Pons (tissue), 1 donor: ENCODE measurements around the gene SPSB1.
A peak's percentile ranks its signal among the peaks of the same experiment; 100 is the strongest.

ENCODE experiments used
- DNase-seq: peaks from one replicate; pipeline ENCODE4 v3.0.0-alpha.2; 2016; ENCODE audit warnings: low spot score

The SPSB1 gene

DNA sequence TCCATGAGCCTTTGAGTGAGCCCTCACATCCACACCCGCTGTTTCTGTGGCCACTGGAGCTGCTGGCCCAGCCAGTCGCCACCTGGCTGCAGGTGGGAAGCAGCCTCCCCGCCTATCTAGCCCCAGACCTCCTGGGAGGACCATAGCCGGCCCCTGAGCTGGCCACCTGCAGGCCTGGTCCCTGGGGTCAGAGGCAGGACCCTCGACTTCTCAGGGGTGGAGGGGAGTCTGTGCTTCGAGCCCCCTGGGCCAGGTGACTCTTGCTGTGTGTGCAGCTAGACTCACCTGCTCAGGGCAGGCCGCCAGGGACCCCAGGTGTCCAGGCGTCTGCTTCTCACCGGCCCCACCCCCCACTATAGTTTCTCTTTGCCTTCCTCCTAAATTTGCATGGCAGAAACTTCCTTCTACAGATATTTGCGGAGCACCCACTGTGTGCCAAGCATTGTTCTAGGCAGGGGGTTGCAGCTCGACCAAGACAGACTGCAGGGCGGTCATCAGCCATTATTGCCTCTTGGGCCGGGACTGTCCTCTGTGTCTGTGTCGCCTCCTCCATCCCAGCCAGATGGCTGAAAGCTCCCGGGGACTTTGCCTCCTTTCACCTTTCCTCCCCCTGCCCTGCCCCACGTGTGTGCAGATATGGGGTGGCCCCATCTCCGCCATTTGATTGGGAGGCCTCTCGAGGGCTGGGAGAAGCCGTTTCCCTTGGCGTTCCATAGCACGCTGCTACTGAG, 27.3 kb downstream of the SPSB1 start:
- DNase-seq: no peak

DNA sequence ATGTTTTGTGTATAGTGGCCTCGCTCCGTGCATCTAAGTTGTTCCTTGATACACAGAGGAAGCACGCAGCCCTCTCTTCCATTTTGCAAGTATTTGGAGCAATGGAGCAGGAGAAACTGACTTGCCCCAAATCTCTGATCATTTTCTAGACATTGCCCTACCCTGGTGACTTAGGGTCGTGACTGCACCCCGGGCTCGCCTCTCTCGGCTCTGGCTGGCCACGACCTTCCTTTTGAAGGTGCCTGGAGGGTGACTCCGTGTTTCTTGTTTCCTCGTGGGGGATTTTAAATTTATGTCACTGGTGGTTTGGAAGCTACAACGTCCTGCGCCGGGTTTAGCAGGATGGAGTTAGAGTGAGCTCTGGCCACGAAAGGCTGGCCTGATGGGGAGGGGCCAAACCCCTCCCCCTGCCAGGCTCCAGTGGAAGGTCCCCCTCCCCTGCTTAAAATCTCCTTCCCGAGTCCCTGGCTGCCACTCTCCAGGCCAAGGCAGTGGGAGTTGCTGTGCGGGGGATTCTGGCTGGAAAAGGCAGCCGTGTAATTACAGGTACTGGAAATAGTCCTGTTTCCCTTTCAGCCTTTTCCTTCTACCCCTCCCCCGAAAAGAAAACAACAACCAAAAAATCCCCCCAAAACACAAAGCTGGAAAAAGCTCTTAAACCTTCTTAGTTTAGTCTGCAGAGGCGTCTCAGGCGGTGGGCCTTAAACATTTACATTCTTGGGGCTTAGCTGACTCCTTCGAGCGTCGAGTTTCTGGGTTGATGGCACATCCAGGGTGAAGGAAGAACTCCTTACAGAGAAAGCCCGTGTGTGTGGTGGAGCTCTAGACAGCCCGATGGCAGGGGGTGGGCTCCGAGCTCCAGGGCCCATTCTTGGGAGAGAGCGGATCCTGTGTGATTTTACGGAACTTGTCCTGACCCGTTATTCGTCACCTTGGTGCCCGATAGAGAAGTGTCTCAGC, 28.1 kb downstream of the SPSB1 start:
- DNase-seq: no peak

DNA sequence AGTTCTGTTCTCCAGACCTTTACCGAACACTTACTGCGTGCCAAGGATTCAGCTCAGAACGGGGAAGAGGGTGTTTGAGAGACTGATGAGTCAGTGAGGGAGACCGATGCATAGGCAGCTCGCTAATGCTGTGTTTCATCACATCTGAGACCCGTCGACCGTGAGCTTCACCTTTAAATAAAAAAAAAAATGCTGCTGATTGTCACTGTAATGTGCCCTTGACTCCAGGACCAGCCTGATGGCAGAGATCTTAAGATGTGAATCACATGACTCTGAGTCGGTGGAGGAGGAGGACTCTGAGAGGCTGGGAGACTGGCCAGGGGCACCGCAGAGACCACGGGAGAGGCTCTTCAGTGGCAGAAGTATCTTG, 28.8 kb downstream of the SPSB1 start:
- DNase-seq: no peak

DNA sequence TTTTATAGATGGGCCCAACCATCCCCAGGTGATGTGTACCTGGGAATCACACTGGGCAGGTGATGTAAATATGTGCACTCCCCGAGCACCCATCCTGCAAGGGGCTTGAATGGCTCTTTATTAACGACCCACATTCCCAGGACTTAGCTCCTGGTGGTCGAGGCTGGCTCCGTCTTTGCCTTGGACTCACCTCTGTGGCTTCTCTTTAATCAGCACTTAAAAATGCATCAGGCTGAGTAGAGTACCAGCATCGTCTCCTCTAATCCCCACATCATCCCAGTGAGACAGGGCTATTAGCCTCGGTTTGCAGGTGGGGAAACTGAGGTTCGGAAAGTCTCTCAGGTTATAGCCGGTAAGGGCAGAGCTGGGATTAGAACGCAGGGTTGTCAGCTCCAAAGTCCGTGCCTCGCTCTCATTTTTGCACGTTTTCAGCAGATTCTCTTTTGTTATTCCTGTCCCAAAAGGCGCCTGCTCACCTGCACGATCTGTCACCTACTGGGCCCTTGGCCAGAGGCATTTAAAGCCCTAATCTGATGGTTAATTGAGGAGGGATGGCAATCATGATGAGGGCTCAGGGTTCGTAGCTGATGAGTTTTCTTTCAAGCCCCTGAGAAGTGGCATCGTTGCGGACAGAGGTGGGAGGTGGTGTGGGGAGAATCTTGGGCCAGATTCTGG, 29.4 kb downstream of the SPSB1 start:
- DNase-seq: no peak

DNA sequence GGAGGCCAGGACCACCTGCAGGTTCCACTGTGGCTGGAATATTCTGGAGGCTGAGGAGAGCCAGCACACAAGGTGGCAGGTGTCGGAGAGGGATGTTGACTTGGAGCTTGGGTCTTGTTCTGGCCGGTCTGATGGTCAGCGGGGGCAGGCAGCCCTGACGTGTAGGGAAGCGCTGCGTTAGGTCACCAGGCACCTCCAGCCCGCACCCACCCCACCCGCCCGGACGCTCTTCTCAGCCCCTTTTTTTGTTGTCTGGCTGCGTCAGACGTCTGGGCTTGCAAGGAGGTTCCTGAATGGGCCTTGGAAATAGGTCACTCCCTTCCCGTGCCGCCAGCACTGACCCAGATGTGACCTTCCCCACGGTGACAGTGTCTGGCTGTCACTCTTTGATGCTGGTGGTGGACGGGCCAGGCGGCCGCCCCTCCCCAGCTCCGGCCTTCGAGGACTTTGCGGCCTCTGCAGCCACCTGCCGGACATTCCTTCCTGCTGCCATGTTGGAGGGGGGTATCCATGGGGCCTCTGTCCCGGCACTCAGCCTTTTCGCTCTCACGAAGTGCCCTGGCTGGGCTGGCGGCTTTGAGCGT, 30.1 kb downstream of the SPSB1 start:
- peak; percentile 58 for DNase-seq

DNA sequence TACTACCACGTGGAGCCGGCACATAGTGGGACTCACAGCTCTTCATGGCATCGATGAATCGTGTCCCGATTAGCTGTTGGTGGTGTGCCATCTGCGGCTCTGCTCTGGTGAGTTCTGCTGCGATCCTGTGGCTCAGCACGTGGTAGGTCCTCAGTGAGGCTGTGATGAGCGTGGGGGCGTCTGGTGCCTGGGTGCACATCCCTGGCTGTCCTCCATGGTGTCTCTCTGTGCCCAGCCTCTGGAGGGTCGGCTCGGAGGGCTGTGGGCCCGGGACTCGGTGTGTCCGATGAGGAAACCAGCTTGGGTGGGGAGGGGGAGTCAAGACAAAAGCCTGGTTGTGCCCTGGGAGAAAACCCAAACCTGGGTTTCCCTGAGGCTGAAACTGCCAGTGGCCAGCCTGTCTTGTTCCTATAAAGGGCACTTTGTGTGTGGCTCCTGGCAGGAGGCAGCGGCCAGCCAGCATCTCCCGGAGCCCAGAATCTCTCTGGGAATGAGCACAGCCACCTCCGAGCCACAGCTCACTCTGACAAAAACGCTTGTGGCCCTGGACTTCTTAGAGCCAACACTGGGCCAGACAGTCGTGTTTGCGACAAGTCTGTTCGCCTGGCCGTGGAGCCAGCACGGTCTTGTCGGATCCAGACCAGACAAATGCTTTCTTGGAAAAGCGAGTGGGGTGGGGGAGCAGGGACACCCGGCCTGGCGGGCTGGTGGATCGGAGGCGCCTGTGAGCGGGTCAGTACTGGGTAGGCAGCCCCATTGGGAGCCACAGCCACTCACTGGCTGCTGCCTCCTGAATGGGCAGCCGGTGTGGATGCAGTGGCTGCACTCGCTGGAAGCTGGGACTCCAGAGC, 31.8 kb downstream of the SPSB1 start:
- DNase-seq: peak; percentile 93

DNA sequence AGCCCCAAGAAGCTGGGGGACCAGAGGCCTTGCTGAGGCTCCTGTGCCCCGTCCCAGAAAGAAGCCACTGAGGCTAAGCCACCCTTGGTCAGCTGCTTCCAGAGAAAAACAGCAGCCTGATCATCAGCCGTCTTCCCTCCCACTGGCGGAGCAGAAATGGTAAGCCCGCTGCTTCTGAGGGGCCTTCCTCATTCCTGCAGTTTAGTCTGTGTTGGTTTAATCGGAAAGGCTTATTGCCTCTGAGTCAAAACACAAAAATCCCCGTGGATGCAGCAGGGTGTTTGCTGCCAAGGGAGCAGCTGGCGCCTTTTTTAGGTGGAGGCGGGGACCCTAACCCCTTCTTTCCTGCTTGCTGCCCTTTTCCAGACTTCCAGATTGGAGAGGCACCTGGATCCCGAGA, 33.9 kb downstream of the SPSB1 start:
- no peak for DNase-seq

DNA sequence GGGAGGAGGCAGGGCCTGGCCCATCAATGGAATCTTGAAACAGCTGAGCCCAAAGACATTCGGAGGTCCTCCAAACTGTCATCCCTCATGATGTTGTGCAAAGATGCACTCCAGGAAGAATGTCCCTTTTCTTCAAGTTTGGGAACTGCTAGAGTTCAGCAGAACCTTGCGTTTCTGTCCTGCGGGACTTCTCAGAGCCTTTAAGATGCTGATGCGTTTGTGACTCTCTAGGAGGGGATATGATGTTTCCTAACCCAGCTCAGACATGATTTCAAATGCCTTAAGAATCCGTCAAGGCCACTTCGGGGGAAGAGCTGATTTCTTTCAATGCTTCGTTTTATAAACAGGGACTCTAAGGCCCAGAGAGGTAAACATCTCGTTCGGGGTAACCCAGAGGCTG, 35.5 kb downstream of the SPSB1 start:
- DNase-seq: no peak

DNA sequence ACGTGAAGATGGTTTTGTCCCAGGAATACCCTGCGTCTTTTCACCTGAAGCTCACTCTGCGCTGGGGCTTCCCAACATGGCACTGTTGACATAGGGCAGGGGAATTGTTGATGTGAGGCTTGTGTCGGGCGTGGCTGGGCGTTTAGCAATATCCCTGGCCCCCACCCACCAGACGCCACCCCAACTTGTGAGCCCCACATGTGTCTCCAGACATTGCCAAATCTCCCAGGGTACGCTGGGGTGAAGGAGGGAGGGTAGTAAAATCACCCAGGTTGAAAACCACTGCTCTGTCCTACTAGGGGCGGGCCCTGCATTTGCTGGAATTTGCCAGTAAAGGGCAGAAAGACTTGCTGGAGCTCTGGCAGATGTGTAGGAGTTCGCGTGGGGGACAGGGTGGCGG, 36.0 kb downstream of the SPSB1 start:
- no peak for DNase-seq

DNA sequence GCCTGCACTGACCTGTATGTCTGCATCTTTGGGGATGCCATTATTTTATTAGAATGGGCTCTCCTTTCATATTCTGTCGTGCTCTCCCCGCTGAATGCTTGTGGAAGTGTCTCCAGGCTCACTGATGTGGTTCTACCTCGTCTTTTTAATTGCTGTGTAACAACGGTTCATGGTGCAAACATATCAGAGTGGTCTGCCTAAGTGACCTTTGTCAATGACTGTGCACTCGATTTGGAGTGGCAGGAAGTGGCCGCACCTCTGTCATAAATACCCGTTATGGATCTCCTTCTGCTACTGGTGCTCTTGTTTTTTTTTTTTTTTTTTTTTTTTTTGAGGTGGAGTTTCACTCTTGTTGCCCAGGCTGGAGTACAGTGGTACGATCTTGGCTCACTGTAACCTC, 38.3 kb downstream of the SPSB1 start:
- DNase-seq: no peak

DNA sequence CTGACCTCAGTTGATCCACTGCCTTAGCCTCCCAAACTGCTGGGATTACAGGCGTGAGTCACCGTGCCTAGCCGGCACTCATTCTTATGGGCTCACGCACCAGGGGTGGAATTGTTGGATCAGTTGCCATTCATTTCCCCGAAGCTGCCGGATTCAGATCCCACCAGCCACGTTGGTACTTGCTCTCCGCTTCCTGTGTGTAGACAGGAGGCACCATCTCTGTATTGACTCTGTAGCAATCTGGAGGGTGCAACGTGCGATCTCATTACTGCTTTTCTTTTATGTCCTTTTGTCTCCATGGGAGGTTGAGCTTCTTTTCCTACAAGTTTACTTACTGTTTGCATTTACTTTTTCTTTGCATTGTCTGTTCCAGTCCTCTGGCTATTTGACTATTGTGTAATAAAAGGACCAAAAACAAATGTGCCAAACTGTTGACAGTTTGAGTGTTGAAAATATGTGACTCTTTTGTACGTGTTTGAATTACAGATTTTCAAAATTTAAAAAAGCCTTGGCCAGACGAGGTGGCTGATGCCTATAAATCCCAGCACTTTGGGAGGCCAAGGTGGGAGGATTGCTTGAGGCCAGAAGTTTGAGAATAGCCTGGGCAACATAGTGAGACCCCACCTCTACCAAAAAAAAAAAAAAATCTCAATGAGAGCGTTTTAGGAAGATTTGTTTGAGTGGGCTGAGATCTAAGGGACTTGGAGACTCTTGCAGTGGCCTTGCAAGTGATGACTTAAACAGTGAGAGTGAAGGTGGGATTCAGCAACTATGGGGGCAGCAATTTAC, 39.1 kb downstream of the SPSB1 start:
- DNase-seq: no peak

DNA sequence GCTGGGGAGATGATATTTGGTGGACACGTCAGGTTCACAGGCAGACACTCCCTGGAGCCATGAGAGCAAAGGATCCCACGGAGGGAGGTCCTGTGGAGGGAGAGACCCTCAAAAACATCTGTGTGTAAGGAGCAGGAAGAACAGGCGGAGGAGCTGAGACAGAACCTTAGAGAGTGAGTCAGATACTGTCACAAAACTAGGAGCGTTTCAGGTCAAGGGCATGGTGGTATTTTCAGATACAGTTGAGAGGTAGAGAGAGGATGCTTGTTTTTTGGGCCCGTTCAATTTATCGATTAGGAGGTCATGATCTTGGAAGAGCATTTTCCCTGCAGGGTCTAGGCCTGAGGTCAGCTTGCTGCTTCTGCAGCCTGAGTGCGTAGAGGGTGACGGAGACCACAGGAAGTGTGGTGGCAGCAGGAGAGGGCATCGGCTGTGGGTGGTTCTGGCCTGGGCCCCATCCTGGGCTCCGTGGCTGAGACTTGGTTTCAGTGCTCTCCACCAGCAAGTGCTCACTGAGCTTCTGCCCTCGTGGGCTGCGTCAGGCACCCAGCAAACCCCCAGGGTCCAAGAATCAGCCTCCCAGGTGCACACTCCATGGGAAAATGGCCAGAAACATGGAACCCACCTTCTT, 39.9 kb downstream of the SPSB1 start:
- DNase-seq: no peak

DNA sequence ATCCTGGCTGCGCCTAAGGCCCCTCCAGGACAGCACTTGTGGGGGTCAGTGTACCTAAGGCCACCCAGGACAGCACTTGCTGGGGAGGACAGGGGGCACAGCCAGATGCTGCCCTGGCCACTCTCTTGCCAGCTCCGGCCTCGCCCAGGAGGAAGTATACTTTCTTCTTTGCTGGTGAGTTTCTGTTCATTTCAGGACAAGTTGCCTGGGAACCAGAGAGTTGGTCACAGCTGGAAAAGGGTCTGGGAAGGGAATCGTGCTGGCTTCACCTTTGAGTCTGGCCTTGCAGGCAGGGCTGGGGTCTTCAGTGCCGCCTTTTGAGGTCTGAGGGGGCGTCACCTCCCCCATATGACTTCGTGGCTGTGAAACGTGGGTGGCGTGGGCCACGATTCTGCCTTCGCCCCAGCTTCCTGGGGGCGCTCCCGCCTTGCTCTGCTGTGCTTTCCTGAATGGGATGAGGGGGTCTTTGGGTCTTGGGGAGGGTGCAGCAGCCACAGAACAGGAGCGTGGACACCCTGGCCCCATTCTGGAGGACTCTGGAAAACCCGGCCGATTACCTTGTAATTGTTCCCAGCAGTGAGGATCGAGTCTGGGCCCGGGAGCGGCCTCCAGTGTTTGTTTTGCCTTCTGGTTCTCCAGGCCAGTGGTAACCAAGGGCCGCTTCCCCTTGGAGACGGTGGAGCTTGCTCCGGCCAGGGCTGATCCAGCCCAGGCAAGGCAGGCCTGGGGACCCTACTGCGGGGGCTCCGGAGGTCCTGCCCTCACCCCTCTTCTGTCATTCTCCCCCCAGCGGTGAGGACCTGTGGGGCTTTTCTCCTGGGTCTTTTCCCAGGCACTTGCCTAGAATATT, 45.9 kb downstream of the SPSB1 start:
- DNase-seq: no peak

DNA sequence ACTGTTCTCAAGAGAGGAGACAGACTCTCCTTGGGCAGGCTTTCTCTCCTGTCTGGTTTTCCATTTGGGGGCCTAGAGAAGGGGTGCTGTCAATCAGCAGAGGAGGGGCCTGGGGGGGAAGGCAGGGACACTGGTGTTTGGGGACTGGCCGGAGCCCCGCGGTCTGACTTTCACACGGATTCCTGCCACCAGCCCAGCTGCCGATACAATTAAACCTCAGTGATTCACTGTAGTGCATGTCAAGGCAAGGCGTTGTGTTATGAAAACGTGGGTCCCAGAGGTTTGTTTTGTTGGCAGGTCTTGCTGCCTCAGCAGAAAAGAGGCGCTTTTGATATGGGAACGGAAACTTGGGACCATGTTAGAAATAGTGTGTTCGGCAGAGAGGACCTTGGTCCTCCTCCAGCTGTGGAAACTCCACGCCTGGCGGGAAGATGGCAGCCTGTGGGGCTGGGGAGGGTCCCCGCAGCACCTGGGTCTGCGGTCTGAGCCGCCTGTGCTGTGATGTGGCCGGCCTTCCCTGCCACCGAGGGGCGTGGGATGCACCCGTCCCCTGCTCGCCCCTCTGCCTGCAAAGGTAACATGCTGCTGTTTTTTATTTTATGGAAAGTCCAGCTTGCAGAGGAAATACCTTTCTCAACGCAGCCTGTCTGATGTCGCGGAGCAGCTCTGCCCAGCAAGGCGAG, 47.6 kb downstream of the SPSB1 start:
- DNase-seq: no peak

DNA sequence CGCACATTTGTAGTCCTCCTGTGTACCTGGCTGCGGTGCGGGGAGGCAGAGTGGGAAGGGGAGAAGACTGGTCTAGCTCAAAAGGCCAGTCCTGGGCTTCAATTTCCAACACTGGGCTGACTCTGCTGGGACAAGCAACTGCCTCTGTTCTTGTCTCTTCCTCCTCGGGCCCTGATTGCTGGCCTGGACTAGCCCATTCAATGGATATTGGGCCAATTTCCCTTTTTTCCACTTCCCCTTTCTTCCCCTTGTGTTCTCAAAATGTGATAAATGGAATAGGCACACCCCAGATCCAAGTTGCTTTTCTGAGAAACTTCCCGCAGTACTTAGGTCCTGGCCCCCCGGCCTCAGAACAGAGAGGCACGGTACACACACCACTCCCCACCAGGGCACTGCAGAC, 48.2 kb downstream of the SPSB1 start:
- DNase-seq: peak; percentile 47

DNA sequence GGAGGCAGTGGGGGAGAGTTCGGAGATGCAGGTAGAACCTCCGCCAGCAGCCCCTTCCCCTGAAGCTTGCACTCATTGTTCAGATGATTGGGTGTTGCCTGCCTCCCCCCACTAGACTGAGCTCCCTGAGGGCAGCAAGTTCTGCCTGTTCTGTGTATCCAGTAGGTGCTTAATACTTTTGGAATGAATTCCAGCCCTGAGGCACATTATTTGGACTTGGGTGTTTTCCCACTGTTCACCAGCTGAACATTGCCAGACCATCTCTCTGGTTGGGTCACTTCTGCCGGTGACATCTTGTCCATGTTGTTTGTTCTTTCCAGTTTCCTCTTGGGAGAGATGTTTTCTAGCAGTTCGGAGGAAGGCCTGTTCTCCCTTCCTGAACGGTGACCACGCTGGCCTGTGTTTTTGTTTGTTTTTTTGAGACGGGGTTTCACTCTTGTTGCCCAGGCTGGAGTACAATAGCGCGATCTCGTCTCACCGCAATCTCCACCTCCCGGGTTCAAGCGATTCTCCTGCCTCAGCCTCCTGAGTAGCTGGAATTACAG, 48.7 kb downstream of the SPSB1 start:
- no peak for DNase-seq

DNA sequence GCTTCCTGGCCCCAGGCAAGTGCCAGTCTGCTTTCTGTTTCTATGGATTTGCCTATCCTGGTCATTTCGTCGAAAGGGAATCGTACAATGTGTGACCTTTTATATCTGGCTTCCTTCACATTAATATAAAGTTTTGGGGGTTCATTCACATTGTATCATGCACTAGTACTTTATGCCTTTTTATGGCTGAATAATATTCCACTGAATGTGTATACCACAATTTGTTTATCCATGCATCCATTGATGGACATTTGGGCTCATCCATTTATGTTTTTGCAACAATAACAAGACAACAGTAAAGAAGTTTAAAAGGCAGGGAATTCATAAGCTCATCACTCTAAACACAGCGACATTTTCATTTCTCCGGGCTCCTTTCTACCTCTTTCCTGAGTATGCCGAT, 50.6 kb downstream of the SPSB1 start:
- no peak for DNase-seq
